Skeletal muscle cell (primary cell): ENCODE data around the gene LRRC8D.
"Not testable (repeated sequence)": the region's sequence is repeated elsewhere in the genome, so short reads cannot be mapped to it uniquely, and the experiment has no call there.

Experiments used
- DNase-seq: peaks from one replicate; pipeline ENCODE4 v3.0.0-alpha.2; 2010; ENCODE audit warnings: low read depth
- H3K4me3 ChIP-seq: 2 replicates; pipeline ENCODE4 v1.5.1; 2011; ENCODE audit warnings: low read depth, mild to moderate bottlenecking, control low read depth, low read length, moderate library complexity

LRRC8D gene

GRCh38 chr1:89905395-89906058, 84.7 kb downstream of the LRRC8D start:
- H3K4me3 ChIP-seq, result no peak overlapping the region
- no peak for DNase-seq

DNA sequence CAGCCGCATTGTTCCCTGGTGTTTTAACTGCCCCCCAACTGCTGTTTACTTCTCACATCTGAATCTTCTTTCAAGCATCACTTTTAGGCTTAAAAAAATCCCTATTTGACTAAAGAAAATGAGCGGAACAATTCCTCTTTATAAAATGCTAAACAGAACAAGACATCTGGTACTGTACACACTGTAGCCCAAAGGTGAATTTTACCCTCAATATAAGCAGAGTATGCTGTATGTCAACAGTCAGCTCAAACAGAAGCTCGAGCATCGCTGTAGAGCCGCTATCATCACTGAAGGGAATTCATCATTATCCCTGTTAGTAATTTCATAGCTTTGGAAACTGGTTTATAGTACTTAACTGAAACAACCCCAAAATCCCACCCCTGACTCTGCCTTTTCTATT, 85.3 kb downstream of the LRRC8D start:
- DNase-seq, result no peak

GRCh38 chr1:89907727-89908212, 86.9 kb downstream of the LRRC8D start:
- DNase-seq, result no peak
- no peak overlapping the region for H3K4me3 ChIP-seq

More for the DNA sequence above, 85.3 kb downstream of the LRRC8D start:
- no peak overlapping the region for H3K4me3 ChIP-seq

DNA sequence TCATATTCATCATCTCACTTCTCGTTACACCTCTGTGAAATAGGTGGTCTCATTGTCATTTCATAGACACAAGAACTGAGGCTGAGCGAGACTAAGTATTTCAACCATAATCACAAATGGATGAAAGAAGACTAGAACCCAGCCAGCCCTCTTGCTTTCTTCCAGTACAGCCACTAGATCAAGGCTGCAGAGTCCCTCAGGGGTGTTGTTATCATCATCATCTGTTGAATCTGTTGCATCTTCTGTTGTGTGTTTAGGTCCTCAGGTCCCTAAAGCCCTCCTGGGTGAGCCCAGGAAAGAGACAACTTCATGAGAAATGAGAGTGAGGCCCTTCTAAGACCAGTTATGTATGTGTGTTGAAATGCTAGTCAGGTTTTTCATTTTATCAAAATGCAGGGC, 87.4 kb downstream of the LRRC8D start:
- H3K4me3 ChIP-seq, result no peak overlapping the region
- no peak for DNase-seq

DNA sequence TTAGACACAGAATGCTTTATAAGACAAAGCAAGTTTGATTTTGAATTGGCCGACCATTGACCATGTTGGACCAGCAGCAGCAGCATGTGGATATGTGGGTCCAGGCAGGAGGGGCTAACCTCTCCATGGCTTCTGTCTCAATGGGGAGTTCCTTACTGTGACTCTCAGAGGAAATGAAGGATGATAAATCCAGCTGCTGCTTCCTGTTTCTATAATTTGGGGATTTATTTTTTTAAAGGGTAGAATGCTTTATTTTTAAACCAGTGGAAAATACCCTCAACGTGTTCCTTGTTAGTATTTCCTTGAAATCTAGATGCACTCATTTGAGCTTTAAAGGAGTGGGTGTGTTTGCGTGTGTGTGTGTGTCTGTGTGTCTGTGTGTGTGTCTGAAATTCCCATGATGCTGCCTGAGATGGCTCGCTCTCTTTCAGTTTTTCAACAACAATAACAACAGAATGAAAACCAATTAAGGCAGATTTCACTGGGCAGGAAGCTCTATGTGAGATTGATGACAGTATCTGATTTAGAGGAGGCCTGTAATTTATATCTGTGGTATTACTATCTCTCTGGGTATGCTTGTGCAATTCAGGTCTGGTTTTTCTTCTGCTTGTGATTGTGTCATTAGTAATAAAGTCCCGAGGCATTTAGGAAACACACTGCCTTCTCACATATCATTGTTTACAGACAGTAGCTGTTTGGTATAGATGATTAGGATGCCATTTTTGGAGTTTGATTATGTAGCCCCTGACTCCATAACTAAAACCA, 88.0 kb downstream of the LRRC8D start:
- no peak overlapping the region for H3K4me3 ChIP-seq
- peak; percentile 78 for DNase-seq

DNA sequence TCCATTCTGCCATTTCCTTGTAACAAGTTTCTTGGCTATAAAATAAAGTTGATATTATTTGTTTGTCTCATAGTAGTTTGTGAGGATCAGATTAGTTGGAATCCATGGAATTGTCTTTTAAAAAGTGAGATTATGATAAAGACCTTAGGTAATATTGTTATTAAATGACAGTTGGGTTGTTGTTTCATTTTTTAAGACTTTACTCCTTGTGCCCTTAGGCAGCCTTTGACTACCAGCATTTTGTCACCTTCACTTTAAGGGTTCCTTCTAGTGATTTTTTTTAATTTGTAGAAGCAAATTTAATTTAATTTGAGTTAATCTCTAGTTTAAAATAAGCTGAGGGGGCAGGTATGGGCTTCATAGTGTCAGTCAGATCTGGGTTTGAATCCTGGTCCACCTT, 89.4 kb downstream of the LRRC8D start:
- no peak overlapping the region for H3K4me3 ChIP-seq
- DNase-seq, result no peak

GRCh38 chr1:89910780-89911179, 89.9 kb downstream of the LRRC8D start:
- no peak overlapping the region for H3K4me3 ChIP-seq
- peak; percentile 67 for DNase-seq

DNA sequence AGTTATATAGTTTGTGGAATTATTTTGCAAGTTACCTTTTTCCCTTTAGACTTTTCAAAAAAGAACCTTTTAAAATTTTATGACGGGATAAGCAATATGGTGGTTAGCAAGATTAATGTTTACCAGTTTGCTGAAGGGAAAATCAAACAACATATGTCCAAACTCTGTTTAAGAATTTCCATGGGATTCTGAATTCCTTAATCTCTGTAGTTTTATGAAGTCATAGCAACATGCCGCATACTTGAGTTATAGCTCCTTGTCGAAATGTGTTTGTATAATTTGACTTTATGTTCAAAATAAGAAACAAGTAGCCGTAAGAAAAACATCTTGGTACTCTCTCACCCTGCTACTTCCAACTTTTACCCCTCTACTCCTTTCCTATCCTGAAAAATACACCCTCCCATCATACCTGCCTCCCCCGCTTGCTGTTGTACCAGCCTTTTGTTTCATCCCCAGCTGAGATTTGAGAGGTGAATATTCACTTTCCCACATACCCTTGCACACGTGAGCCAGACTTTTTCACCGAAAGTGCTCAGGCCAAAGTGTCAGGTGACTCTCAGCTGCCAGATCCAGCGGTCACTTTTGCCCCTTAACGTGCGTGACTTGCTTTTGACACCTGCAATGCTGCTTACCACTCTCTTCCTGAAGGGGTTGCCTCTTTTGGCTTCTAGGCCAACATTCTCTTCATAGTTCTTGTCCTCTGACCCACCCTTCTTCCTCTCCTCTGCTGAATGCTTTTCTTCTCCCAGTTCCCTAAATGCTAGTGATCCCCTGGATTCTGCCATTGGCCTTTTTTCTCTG, 90.6 kb downstream of the LRRC8D start:
- no peak for DNase-seq
- no peak overlapping the region for H3K4me3 ChIP-seq

DNA sequence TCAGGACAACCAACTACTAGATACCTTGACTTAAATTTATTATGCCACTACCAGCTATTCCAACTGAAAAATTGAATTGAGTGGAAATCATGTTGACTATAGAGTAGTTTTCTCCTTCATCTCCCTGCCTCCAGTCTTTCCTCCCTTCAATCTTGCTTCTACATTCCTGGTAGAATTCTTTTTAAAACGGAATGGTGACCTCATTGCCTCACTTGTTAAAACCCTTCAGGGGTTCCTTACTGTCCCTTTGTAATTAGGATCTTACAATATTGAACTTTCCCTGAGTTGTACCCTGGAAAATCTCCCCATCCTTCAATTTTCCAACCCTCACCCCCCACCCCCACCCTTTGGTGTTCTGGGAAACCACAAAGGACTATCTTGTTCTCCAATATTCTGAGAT, 91.2 kb downstream of the LRRC8D start:
- H3K4me3 ChIP-seq, result no peak overlapping the region
- DNase-seq, result no peak

GRCh38 chr1:89913353-89914095, 92.7 kb downstream of the LRRC8D start:
- no peak overlapping the region for H3K4me3 ChIP-seq
- no peak for DNase-seq

GRCh38 chr1:89917353-89917752, 96.5 kb downstream of the LRRC8D start:
- no peak for DNase-seq
- H3K4me3 ChIP-seq, result no peak overlapping the region

GRCh38 chr1:89918127-89918793, 97.4 kb downstream of the LRRC8D start:
- H3K4me3 ChIP-seq, result no peak overlapping the region
- DNase-seq, result no peak

GRCh38 chr1:89918794-89919155, 97.9 kb downstream of the LRRC8D start:
- DNase-seq, result no peak
- no peak overlapping the region for H3K4me3 ChIP-seq

- DNase-seq, result no peak
- H3K4me3 ChIP-seq, result no peak overlapping the region
Measured at GRCh38 chr1:89919174-89919573, 98.3 kb downstream of the LRRC8D start.

GRCh38 chr1:89922911-89923310, 102.1 kb downstream of the LRRC8D start:
- no peak overlapping the region for H3K4me3 ChIP-seq

DNA sequence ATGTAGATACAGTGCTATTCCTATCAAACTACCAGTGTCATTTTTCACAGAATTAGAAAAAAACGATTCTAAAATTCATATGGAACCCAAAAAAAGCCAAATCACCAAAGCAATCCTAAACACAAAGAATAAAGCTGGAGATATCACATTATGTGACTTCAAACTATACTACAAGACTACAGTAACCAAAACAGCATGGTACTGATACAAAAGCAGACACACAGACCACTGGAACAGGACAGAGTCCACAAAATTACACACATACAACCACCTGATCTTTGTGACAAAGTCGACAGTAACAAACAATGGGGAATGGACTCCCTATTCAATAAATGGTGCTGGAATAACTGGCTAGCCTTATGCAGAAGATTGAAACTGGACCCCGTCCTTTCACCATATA, 102.7 kb downstream of the LRRC8D start:
- DNase-seq, result no peak
- H3K4me3 ChIP-seq, result no peak overlapping the region

More at GRCh38 chr1:89922911-89923310, 102.1 kb downstream of the LRRC8D start:
- no peak for DNase-seq

DNA sequence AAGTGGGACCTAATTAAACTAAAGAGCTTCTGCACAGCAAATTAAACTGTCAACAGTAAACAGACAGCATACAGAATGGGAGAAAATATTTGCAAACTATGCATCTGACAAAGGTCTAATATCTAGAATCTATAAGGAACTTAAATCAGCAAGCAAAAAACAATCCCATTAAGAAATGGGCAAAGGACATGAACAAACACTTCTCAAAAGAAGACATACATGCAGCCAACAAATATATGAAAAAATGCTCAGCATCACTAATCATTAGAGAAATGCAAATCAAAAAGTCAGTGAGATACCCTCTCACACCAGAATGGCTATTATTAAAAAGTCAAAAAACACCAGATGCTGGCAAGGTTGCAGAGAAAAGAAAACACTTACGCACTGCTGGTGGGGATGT, 103.2 kb downstream of the LRRC8D start:
- H3K4me3 ChIP-seq, DNase-seq: not testable (repeated sequence)

DNA sequence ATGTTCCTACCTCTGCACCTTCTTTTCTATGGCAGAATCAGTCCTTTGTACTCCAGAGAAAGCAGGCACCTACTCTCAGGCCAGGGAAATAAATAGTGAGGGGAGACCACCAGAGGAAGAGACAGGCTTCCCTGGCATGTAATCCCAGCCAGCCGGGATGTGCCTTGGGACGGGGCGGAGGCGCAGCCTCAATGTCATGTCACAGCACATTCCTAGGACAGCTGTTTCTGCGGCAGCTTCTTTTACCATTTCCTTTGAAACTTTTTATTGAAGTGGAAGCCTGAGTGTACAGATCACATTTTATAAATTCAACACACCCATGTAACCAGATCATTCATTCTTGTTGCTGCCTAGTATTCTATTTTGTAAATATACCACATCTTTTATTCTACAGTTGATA, 106.2 kb downstream of the LRRC8D start:
- no peak overlapping the region for H3K4me3 ChIP-seq
- no peak for DNase-seq

DNA sequence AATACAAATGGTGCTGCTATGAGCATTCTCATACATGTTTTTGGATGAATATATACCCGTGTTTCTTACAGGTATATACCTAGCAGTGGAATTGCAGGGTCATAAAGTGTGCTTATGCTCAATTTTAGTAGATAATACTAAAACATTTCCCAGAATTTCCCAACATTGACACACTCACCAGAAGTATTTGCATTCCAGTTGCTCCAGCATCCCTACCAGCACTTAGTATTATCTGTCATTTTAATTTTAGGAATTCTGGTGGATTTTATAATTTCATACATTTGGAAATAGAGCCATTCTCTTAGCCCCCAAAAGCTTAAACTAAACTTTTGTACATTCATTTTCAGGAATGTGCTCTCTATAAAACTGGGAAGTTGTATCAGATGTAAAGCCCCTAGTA, 106.6 kb downstream of the LRRC8D start:
- DNase-seq, result no peak
- no peak overlapping the region for H3K4me3 ChIP-seq
